Brain microvascular endothelial cell (primary cell): ENCODE results near the gene LIFR.

Experiments used
- DNase-seq: peaks from one replicate; pipeline ENCODE4 v3.0.0-alpha.2; 2020
- H3K27ac ChIP-seq: fragments of 250-450 bp; sonication (Bioruptor Pico); 2 replicates; pipeline ENCODE4 v1.5.1; 2020; ENCODE audit warnings: mild to moderate bottlenecking, moderate library complexity
- H3K27me3 ChIP-seq: fragments of 250-450 bp; sonication (Bioruptor Pico); replicated peaks from 2 replicates; pipeline ENCODE4 v1.5.1; 2020; ENCODE audit warnings: mild to moderate bottlenecking
- H3K36me3 ChIP-seq: fragments of 250-450 bp; sonication (Bioruptor Pico); replicated peaks from 2 replicates; pipeline ENCODE4 v1.5.1; 2020; ENCODE audit warnings: mild to moderate bottlenecking
- H3K4me3 ChIP-seq: 2 replicates; pipeline ENCODE4 v1.5.1; 2011; ENCODE audit warnings: low read depth, mild to moderate bottlenecking, control low read depth, low read length, moderate library complexity
- in situ Hi-C: cut with HindIII; loops from 2 replicates; pipeline ENCODE4 v1.10.0; 2017; ENCODE audit warnings: low sequenced_read_pairs, low pct_ligation_motif_present
- TF ChIP-seq, protein P1 (sequence below): IDR thresholded peaks from 2 replicates; pipeline ENCODE4 v1.5.1; 2011; ENCODE audit warnings: low read depth, mild to moderate bottlenecking, moderate library complexity, low read length, control low read depth, inconsistent platforms; ENCODE audit errors: missing control alignments

The LIFR gene

DNA sequence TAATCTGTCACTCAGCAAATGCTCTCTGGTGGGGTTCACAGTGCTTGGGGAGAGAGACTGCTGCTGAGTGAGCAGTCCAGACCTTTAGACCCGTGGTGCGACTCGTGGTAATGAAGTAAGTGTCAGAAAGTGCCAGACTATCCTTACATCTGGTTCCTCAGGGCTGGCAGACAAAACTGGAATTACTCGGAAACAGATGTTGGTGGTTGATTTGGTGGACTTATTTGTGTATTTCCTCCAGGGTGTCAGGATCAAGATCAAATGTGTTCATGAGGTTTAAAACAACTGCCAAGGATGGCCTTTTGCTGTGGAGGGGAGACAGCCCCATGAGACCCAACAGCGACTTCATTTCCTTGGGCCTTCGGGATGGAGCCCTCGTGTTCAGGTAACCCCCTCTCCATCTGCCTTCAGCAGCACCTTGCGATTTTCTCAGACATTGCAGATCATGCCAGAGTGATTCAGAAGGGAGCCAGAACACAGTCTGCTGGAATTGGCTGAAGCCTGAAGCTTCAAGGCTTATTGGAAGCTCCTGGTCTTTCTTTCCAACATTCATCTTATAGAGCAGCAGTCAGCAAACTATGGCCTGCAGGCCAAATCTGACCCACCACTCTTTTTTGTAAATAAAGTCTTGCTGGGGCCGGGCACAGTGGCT, 105.2 kb downstream of the LIFR start:
- H3K36me3 ChIP-seq = no peaks in the 10 kb centered on the region
- TF ChIP-seq, protein P1, sequence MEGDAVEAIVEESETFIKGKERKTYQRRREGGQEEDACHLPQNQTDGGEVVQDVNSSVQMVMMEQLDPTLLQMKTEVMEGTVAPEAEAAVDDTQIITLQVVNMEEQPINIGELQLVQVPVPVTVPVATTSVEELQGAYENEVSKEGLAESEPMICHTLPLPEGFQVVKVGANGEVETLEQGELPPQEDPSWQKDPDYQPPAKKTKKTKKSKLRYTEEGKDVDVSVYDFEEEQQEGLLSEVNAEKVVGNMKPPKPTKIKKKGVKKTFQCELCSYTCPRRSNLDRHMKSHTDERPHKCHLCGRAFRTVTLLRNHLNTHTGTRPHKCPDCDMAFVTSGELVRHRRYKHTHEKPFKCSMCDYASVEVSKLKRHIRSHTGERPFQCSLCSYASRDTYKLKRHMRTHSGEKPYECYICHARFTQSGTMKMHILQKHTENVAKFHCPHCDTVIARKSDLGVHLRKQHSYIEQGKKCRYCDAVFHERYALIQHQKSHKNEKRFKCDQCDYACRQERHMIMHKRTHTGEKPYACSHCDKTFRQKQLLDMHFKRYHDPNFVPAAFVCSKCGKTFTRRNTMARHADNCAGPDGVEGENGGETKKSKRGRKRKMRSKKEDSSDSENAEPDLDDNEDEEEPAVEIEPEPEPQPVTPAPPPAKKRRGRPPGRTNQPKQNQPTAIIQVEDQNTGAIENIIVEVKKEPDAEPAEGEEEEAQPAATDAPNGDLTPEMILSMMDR = no peak

DNA sequence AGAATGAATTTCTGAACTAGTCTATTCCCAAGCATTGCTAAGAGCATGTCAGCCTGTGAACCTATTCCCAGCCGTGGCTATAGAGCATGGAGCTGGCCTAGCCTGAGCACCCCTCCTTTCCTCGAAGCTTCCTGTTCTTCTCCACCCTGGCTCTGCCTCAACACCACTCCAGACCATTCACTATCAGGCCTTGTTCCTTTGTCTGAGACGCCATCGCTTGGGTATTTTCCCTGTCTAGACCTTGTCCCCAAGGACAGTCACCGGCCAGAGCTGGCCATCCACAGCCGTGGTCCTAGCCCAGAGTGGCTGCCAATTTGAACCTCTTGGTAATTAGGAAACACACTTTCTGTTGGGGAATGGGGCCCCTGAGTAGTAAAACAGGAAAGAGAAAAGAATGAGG, 105.8 kb downstream of the LIFR start:
- no peaks in the 10 kb centered on the region for H3K36me3 ChIP-seq
- H3K4me3 ChIP-seq = no peak overlapping the region
- no peaks in the 10 kb centered on the region for H3K27me3 ChIP-seq
- no peak overlapping the region for H3K27ac ChIP-seq
- TF ChIP-seq, protein P1 = no peak
- no peak for DNase-seq
- in situ Hi-C loops = no loop called here

More for the DNA sequence above, 105.2 kb downstream of the LIFR start:
- DNase-seq = no peak
- Histone ChIP-seq H3K4me3 (no peak overlapping the region), H3K27ac (no peak overlapping the region), H3K27me3 (no peaks in the 10 kb centered on the region)
- in situ Hi-C loops = no loop called here

DNA sequence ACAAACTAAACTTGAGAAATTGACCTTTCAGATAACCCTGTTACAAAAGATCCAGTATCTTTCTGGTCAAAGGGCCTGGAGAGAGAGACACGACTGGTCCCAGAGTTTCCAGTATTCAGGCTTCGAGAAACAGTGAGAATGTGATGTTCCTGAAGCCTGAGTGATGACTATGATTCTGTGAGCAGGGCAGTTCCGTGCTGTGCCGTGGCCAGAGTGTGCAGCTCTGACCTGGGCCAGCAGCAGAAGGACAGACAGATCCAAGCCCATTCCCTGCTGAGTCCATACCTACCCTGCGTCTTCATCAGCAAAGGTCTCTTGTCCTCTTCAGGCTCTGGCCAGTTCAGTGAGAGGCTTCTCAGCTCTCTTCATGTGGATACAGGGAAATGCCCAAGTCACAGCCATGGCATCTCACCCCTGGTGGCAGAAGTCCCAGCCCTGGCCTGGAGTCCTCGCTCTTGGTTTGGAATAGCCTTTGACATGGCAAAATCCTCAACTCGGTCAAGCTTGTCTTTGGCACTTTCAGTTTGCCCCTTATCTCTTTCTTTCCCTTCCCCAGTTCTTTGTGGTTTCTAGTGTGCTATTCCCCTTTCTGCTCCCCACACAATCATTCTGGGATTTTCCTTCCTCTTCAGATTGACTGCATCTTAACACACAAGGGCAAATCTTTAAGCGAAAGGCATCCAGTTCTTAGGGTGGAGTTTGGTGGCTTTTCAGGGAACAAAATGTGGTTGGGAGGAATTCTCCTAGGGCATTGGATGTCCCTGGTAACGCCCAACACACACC, 107.7 kb downstream of the LIFR start:
- DNase-seq = no peak
- Histone ChIP-seq H3K4me3 (no peak overlapping the region), H3K36me3 (no peaks in the 10 kb centered on the region), H3K27me3 (no peaks in the 10 kb centered on the region), H3K27ac (no peak overlapping the region)
- in situ Hi-C loops = loop anchor here (10.0 kb wide), 1 partner anchor 356 kb away; no protein-coding TSS in a partner anchor
- TF ChIP-seq, protein P1 = no peak

DNA sequence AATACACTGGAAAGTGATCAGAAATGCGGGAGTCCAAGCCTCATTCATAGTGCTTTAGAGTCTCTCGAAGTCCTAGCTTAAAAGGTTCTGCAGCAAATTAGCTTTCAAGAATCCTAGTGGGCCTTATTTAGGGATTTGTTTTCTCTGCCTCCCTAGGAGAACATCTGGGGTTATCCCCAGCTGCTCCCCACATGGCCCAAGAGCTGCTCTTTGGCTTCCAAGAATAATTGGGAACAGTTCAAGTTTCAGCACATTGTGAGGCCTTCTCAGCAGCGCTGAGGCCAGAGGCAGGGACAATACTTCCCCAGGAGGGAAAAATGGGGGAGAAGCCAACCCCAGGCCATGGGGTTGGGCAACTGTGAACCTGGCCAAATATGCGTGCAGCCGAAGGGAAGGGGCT, 108.7 kb downstream of the LIFR start:
- no peaks in the 10 kb centered on the region for H3K36me3 ChIP-seq
- DNase-seq = no peak
- in situ Hi-C loops = loop anchor here (10.0 kb wide), 1 partner anchor 357 kb away; no protein-coding TSS in a partner anchor
- TF ChIP-seq, protein P1 = no peak
- no peak overlapping the region for H3K4me3 ChIP-seq
- no peak overlapping the region for H3K27ac ChIP-seq
- no peaks in the 10 kb centered on the region for H3K27me3 ChIP-seq

DNA sequence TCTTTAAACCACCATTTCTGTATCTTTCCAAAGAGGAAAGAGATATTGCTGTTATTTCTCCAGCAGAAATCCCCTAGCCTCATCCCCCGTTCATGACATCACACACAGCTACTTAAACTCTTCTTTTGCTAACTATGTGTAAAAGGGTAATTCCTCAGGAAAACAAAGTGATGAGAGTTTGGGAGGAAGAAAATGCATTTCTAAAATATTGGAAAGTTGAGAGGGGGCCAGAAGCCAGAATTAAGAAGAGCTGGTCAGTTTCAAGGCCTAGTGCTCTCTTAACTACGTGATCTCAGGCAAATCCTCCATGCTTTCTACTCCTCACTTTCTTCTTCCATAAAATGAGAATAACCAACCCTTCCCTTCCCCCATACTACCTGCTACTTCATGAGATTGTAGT, 109.4 kb downstream of the LIFR start:
- H3K4me3 ChIP-seq = no peak overlapping the region
- DNase-seq = no peak
- TF ChIP-seq, protein P1 = no peak
- no peaks in the 10 kb centered on the region for H3K27me3 ChIP-seq
- H3K27ac ChIP-seq = no peak overlapping the region
- no peaks in the 10 kb centered on the region for H3K36me3 ChIP-seq
- in situ Hi-C loops = loop anchor here (10.0 kb wide), 1 partner anchor 358 kb away; no protein-coding TSS in a partner anchor
